ENCODE results near the gene RNASEH2B. TPM values are rescaled to one million over a fixed set of nuclear protein-coding genes. Genes with fewer than 3 reads are reported as not detected.

RNASEH2B gene
- total RNA-seq, 1 experiment from 2014 or later, result 73.8 TPM

GRCh38 chr13:50995854-50996253 lies 86.3 kb downstream of the RNASEH2B start:
- no peak for DNase-seq (ENCODE audit: low read depth)

- DNase-seq (ENCODE audit: low read depth), result no peak
Measured at GRCh38 chr13:50998326-50998725, 88.7 kb downstream of the RNASEH2B start.

GRCh38 chr13:50999641-51000040 lies 90.0 kb downstream of the RNASEH2B start:
- DNase-seq (ENCODE audit: low read depth), result no peak

GRCh38 chr13:51000061-51000460 lies 90.5 kb downstream of the RNASEH2B start:
- DNase-seq (ENCODE audit: low read depth), result peak; percentile 8

GRCh38 chr13:51000571-51001260 lies 91.1 kb downstream of the RNASEH2B start:
- DNase-seq (ENCODE audit: low read depth), result peak; percentile 29

- DNase-seq (ENCODE audit: low read depth), result no peak
Measured at GRCh38 chr13:51001335-51001734, 91.7 kb downstream of the RNASEH2B start.

- DNase-seq (ENCODE audit: low read depth), result no peak
Measured at GRCh38 chr13:51002736-51003135, 93.1 kb downstream of the RNASEH2B start.

- no peak for DNase-seq (ENCODE audit: low read depth)
Measured at GRCh38 chr13:51003642-51004041, 94.1 kb downstream of the RNASEH2B start.

GRCh38 chr13:51004111-51004865 lies 94.7 kb downstream of the RNASEH2B start:
- no peak for DNase-seq (ENCODE audit: low read depth)

- no peak for DNase-seq (ENCODE audit: low read depth)
Measured at GRCh38 chr13:51004918-51005460, 95.4 kb downstream of the RNASEH2B start.

GRCh38 chr13:51005566-51005965 lies 96.0 kb downstream of the RNASEH2B start:
- DNase-seq (ENCODE audit: low read depth), result no peak

Other genes starting within 250 kb of the RNASEH2B start
- gene DLEU7, start 66.1 kb upstream of the RNASEH2B start, total RNA-seq (2014; rRNA removed; shearing (Covaris generic)), result 0.12 TPM in 1 of 2 replicates, not detected in the other
- gene C13orf42, start 201.5 kb downstream of the RNASEH2B start, total RNA-seq (2014; rRNA removed; shearing (Covaris generic)), result not detected in 2 replicates

All from Daoy (cell line).